ENCODE data around the gene ANKRD62.
"Not testable (repeated sequence)": the region's sequence is repeated elsewhere in the genome, so short reads cannot be mapped to it uniquely, and the experiment has no call there.

Gene ANKRD62

DNA sequence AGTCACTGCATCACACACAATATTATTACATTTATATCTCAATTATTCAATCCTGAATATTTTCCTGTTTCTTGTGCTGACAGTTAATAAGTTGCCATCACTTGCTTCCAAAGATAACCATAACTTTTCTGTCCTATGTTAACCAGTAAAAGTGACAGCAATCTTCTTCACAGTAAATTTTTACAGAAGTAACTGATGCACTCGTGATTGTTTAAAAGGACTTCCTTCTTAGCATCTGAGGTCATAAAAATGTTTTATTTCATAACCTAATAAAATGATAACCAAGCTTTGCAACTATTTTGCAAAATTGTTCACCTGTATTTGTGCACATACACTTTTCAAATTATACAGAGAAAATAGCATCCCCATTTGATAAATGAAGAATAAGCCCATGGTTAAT lies 20.6 kb upstream of the ANKRD62 start:
- Histone ChIP-seq H3K4me3 (ENCODE audit: low read length, poor library complexity, severe bottlenecking) (no peak overlapping the region), H2AFZ (ENCODE audit: low read length) (no peak overlapping the region)

GRCh38 chr18:12074736-12075135 lies 18.9 kb upstream of the ANKRD62 start:
- H3K4me2 ChIP-seq (ENCODE audit: low read depth, low read length, poor library complexity, severe bottlenecking) = no peak overlapping the region

More for the DNA sequence above, 20.6 kb upstream of the ANKRD62 start:
- H4K20me1 ChIP-seq (ENCODE audit: insufficient read depth, low read length, poor library complexity, severe bottlenecking) = no peaks in the 10 kb centered on the region
- no peaks in the 10 kb centered on the region for H3K4me1 ChIP-seq (ENCODE audit: insufficient read depth, low read length, poor library complexity, severe bottlenecking)
- no peaks in the 10 kb centered on the region for H3K27me3 ChIP-seq (ENCODE audit: insufficient read depth, low read length, poor library complexity, severe bottlenecking)
- no peaks in the 10 kb centered on the region for H3K36me3 ChIP-seq (ENCODE audit: insufficient read depth, low read length)
- no peaks in the 10 kb centered on the region for H3K79me2 ChIP-seq (ENCODE audit: insufficient read depth, low read length)
- no peak overlapping the region for H3K4me2 ChIP-seq (ENCODE audit: low read depth, low read length, poor library complexity, severe bottlenecking)
- H3K9me2 ChIP-seq (replicated peaks; ENCODE audit: low read depth, low read length) = no peaks in the 10 kb centered on the region
- no peak overlapping the region for H3K9ac ChIP-seq (ENCODE audit: low read depth, low read length, poor library complexity, severe bottlenecking)
- no peaks in the 10 kb centered on the region for H3K9me3 ChIP-seq (ENCODE audit: insufficient read depth, low read depth, low read length)
- H3F3A ChIP-seq (ENCODE audit: low read depth) = no peaks in the 10 kb centered on the region
- TF ChIP-seq EZH2phosphoT487 (IDR thresholded peaks at IDR 0.05; ENCODE audit: borderline replicate concordance) = no peak
- TF ChIP-seq, protein P1, sequence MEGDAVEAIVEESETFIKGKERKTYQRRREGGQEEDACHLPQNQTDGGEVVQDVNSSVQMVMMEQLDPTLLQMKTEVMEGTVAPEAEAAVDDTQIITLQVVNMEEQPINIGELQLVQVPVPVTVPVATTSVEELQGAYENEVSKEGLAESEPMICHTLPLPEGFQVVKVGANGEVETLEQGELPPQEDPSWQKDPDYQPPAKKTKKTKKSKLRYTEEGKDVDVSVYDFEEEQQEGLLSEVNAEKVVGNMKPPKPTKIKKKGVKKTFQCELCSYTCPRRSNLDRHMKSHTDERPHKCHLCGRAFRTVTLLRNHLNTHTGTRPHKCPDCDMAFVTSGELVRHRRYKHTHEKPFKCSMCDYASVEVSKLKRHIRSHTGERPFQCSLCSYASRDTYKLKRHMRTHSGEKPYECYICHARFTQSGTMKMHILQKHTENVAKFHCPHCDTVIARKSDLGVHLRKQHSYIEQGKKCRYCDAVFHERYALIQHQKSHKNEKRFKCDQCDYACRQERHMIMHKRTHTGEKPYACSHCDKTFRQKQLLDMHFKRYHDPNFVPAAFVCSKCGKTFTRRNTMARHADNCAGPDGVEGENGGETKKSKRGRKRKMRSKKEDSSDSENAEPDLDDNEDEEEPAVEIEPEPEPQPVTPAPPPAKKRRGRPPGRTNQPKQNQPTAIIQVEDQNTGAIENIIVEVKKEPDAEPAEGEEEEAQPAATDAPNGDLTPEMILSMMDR (conservative IDR thresholded peaks at IDR 0.05; ENCODE audit: low read length) = no peak

DNA sequence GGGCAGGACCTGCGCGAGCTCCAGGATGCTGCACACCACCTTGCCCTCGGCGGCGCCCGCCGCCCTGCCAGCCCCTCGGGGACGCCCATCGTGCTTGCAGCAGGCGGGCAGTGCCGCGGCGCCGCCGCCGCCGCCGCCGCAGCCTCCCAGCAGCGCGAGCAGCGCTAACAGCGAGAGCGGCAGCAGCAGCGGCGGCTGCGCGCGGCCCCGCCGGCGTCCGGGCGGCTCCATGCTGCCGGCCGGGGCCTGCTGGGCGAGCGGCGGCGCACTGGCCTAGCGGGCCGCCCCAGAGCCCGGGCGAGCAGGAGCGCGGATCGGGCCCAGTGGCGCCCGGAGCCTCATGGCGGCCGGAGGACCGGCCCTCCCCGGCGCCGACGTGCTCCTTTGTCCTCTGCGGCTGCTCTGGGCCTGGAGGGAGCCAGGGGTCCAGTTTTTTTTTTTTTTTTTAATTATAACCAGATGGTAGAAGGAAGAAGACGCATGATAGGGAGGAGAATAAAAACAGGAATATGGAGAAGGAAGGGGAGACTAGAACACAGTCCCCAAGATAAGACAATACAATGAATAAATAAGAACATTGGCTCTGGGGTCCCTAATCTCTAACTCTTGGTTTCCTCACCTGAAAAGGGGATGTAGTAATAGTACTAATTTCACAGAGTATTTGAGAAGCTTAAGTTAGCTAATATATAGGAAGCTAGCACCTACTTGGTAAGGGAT lies 17.1 kb upstream of the ANKRD62 start:
- Histone ChIP-seq H3K4me3 (ENCODE audit: low read length, poor library complexity, severe bottlenecking) (no peak overlapping the region), H2AFZ (ENCODE audit: low read length) (no peak overlapping the region), H3K9me3 (ENCODE audit: insufficient read depth, low read depth, low read length) (no peaks in the 10 kb centered on the region), H3F3A (ENCODE audit: low read depth) (no peaks in the 10 kb centered on the region), H3K4me2 (ENCODE audit: low read depth, low read length, poor library complexity, severe bottlenecking) (no peak overlapping the region), H3K79me2 (ENCODE audit: insufficient read depth, low read length) (no peaks in the 10 kb centered on the region), H3K4me1 (ENCODE audit: insufficient read depth, low read length, poor library complexity, severe bottlenecking) (no peaks in the 10 kb centered on the region), H4K20me1 (ENCODE audit: insufficient read depth, low read length, poor library complexity, severe bottlenecking) (no peaks in the 10 kb centered on the region), H3K9me2 (replicated peaks; ENCODE audit: low read depth, low read length) (no peaks in the 10 kb centered on the region), H3K27me3 (ENCODE audit: insufficient read depth, low read length, poor library complexity, severe bottlenecking) (no peaks in the 10 kb centered on the region), H3K36me3 (ENCODE audit: insufficient read depth, low read length) (no peaks in the 10 kb centered on the region), H3K9ac (ENCODE audit: low read depth, low read length, poor library complexity, severe bottlenecking) (no peak overlapping the region)
- TF ChIP-seq, protein P1 (conservative IDR thresholded peaks at IDR 0.05; ENCODE audit: low read length) = no peak
- no peak for TF ChIP-seq EZH2phosphoT487 (IDR thresholded peaks at IDR 0.05; ENCODE audit: borderline replicate concordance)

More at GRCh38 chr18:12074736-12075135, 18.9 kb upstream of the ANKRD62 start:
- H2AFZ ChIP-seq (ENCODE audit: low read length) = no peak overlapping the region
- H4K20me1 ChIP-seq (ENCODE audit: insufficient read depth, low read length, poor library complexity, severe bottlenecking) = no peaks in the 10 kb centered on the region
- H3K36me3 ChIP-seq (ENCODE audit: insufficient read depth, low read length) = no peaks in the 10 kb centered on the region
- TF ChIP-seq, protein P1 (conservative IDR thresholded peaks at IDR 0.05; ENCODE audit: low read length) = no peak
- no peak for TF ChIP-seq EZH2phosphoT487 (IDR thresholded peaks at IDR 0.05; ENCODE audit: borderline replicate concordance)
- H3K9me2 ChIP-seq (replicated peaks; ENCODE audit: low read depth, low read length) = no peaks in the 10 kb centered on the region
- no peaks in the 10 kb centered on the region for H3K9me3 ChIP-seq (ENCODE audit: insufficient read depth, low read depth, low read length)
- no peaks in the 10 kb centered on the region for H3K4me1 ChIP-seq (ENCODE audit: insufficient read depth, low read length, poor library complexity, severe bottlenecking)
- no peaks in the 10 kb centered on the region for H3F3A ChIP-seq (ENCODE audit: low read depth)
- H3K79me2 ChIP-seq (ENCODE audit: insufficient read depth, low read length) = no peaks in the 10 kb centered on the region
- H3K27me3 ChIP-seq (ENCODE audit: insufficient read depth, low read length, poor library complexity, severe bottlenecking) = no peaks in the 10 kb centered on the region
- H3K9ac ChIP-seq (ENCODE audit: low read depth, low read length, poor library complexity, severe bottlenecking) = no peak overlapping the region
- H3K4me3 ChIP-seq (ENCODE audit: low read length, poor library complexity, severe bottlenecking) = no peak overlapping the region

DNA sequence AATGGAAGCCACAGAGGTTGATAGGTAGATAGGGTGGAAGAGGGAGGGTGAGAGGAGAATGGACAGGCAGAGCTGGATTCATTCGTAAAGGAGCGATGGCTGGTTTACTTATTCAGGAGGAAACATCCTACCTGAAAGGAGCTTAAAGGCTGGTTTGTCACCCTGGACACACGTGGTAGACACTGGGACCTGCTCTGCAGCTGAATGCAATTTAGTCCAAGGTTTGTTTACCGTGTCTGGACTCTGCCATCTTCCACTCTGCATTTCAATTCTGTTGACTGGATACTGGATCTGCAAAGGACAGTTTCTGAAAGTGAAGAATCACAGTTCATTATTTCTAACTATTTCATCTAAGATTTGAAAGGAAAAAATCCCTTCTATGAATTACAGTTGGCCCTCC lies 15.6 kb upstream of the ANKRD62 start:
- not testable (repeated sequence) for H3K9me3 ChIP-seq (ENCODE audit: insufficient read depth, low read depth, low read length); H3K4me1 ChIP-seq (ENCODE audit: insufficient read depth, low read length, poor library complexity, severe bottlenecking); H3F3A ChIP-seq (ENCODE audit: low read depth); H3K79me2 ChIP-seq (ENCODE audit: insufficient read depth, low read length); H3K9me2 ChIP-seq (replicated peaks; ENCODE audit: low read depth, low read length); H3K4me2 ChIP-seq (ENCODE audit: low read depth, low read length, poor library complexity, severe bottlenecking); H3K36me3 ChIP-seq (ENCODE audit: insufficient read depth, low read length); H3K4me3 ChIP-seq (ENCODE audit: low read length, poor library complexity, severe bottlenecking); H4K20me1 ChIP-seq (ENCODE audit: insufficient read depth, low read length, poor library complexity, severe bottlenecking); H3K27me3 ChIP-seq (ENCODE audit: insufficient read depth, low read length, poor library complexity, severe bottlenecking); H3K9ac ChIP-seq (ENCODE audit: low read depth, low read length, poor library complexity, severe bottlenecking); H2AFZ ChIP-seq (ENCODE audit: low read length)
